ENCODE measurements around the gene SMG5. TPM values are rescaled to one million over a fixed set of nuclear protein-coding genes. Genes with fewer than 3 reads are reported as not detected.

Gene SMG5
- total RNA-seq, 1 donor from 2014 or later: 45.9 TPM

DNA sequence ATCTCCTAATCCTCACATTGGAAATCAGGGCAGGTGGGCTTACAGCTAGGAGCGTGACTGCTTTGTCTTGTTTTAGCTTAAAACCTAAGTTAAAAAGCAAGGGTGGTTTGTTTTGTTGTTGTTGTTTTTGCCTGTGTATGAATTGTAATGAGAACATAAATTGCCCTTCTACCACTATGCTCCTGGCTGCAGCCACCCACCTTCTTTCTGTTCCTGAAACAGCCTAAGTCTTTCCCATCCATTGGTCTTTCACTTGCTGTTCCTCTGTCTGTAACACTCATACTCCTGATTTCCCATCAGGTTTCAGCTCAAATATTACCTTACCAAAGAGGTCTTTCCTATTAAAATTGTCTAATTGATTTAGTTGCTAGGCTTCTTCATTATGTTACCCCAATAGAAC is 896 bp upstream of the SMG5 start:
- peaks cover 34% of the 10 kb centered on the region for H4K20me1 ChIP-seq (ENCODE audit: low read depth)
- peak overlapping the region; percentile 81 for H3K27ac Mint-ChIP-seq
- no peak for DNase-seq (ENCODE audit: low spot score)
- H3K4me1 Mint-ChIP-seq: peaks cover 23% of the 10 kb centered on the region
- H3K9ac ChIP-seq: peak overlapping the region; percentile 74
- peak overlapping the region; percentile 82 for H3K4me2 ChIP-seq
- peak overlapping the region; percentile 49 for H2AFZ ChIP-seq (replicated peaks)
- H3F3A ChIP-seq (ENCODE audit: low read depth): no peaks in the 10 kb centered on the region
- H3K9me3 ChIP-seq (ENCODE audit: low read depth): no peaks in the 10 kb centered on the region
- H3K36me3 ChIP-seq: peaks cover 7% of the 10 kb centered on the region
- H3K27ac ChIP-seq: peak overlapping the region; percentile 5
- H3K4me3 ChIP-seq: peak overlapping the region; percentile 86
- peaks cover 44% of the 10 kb centered on the region for H3K79me2 ChIP-seq (ENCODE audit: low read depth)
- peaks cover 2% of the 10 kb centered on the region for H3K27me3 Mint-ChIP-seq (ENCODE audit: insufficient read depth, low read depth)
- no peaks in the 10 kb centered on the region for H3K9me3 Mint-ChIP-seq
- TF ChIP-seq EZH2 (IDR thresholded peaks at IDR 0.05): no peak
- TF ChIP-seq EZH2phosphoT487 (IDR thresholded peaks at IDR 0.05): no peak
- TF ChIP-seq, protein P1, sequence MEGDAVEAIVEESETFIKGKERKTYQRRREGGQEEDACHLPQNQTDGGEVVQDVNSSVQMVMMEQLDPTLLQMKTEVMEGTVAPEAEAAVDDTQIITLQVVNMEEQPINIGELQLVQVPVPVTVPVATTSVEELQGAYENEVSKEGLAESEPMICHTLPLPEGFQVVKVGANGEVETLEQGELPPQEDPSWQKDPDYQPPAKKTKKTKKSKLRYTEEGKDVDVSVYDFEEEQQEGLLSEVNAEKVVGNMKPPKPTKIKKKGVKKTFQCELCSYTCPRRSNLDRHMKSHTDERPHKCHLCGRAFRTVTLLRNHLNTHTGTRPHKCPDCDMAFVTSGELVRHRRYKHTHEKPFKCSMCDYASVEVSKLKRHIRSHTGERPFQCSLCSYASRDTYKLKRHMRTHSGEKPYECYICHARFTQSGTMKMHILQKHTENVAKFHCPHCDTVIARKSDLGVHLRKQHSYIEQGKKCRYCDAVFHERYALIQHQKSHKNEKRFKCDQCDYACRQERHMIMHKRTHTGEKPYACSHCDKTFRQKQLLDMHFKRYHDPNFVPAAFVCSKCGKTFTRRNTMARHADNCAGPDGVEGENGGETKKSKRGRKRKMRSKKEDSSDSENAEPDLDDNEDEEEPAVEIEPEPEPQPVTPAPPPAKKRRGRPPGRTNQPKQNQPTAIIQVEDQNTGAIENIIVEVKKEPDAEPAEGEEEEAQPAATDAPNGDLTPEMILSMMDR (IDR thresholded peaks at IDR 0.05): no peak
- no peaks in the 10 kb centered on the region for H3K27me3 ChIP-seq
- peak overlapping the region; percentile 90 for H3K4me3 Mint-ChIP-seq
- peaks cover 14% of the 10 kb centered on the region for H3K4me1 ChIP-seq
- H3K36me3 Mint-ChIP-seq: no peaks in the 10 kb centered on the region

DNA sequence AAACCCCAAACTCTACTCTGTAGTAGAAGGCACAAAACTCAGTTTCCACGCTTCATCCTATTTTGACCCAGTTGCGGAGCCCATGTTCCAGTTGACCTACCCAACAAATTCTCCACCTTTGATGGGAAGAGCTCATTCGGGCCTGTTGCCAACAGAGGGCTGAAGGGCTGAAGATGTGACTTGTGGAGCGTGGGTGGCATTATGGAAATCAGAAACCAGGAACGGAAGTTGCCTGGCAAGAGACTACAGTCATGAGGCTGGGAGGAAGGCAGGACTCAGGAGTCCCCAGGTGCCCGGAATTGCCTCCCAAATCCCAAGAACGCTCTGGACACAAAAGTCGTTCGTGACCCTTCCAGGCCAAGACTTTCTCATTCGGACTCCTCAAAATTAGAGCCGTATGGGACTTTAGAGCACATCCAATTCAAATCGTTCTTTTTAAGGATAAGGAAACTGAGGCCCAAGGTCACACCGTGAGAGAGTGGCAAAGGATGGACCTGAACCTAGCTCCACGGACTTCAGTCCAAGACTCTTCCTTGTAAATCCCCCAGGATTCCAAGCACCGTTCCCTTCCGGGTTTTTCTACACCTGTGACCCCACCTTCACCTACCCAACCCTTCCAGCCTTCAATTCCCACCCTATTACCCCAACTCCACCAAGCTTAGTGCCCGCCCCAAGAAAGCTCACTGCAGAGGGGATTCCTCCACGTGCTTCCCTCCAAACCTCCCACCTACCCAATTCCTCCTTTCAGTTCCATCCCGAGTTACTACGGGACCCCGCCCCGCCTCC is 739 bp downstream of the SMG5 start:
- H3K27ac ChIP-seq: no peak overlapping the region
- peak overlapping the region; percentile 86 for H3K4me3 ChIP-seq
- H3K9me3 ChIP-seq (ENCODE audit: low read depth): no peaks in the 10 kb centered on the region
- Mint-ChIP-seq H3K27me3 (ENCODE audit: insufficient read depth, low read depth) (peaks cover 2% of the 10 kb centered on the region), H3K4me1 (peaks cover 23% of the 10 kb centered on the region), H3K4me3 (peak overlapping the region; percentile 90), H3K36me3 (peaks cover 9% of the 10 kb centered on the region), H3K9me3 (no peaks in the 10 kb centered on the region), H3K27ac (peak overlapping the region; percentile 97)
- H3K9ac ChIP-seq: peak overlapping the region; percentile 98
- H4K20me1 ChIP-seq (ENCODE audit: low read depth): peaks cover 34% of the 10 kb centered on the region
- peak overlapping the region; percentile 85 for H3K4me2 ChIP-seq
- peaks cover 51% of the 10 kb centered on the region for H3K79me2 ChIP-seq (ENCODE audit: low read depth)
- H3K27me3 ChIP-seq: no peaks in the 10 kb centered on the region
- TF ChIP-seq, protein P1 (IDR thresholded peaks at IDR 0.05): no peak
- no peak for TF ChIP-seq EZH2phosphoT487 (IDR thresholded peaks at IDR 0.05)
- no peaks in the 10 kb centered on the region for H3F3A ChIP-seq (ENCODE audit: low read depth)
- peaks cover 9% of the 10 kb centered on the region for H3K36me3 ChIP-seq
- peaks cover 14% of the 10 kb centered on the region for H3K4me1 ChIP-seq
- no peak overlapping the region for H2AFZ ChIP-seq (replicated peaks)
- peak; percentile 30 for DNase-seq (ENCODE audit: low spot score)

DNA sequence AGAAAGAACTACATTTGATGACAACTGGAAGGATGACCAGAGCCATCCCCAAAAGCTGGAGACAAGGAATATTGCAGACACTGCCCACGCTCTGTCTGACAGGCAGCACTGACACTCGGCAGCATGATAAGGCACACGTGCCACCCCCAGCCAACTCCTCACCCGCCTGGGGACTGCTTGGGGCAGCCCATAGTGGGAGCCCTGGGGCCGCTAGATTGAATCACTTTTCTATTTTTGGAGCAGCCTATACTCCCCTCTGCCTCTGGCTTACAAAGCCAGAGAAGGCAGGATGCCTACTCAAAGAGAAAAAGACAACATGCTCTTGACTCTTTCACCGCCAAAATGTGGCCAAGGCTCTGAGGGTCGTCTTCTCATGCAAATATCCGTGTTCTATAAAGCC is 1.3 kb downstream of the SMG5 start:
- Histone ChIP-seq H3K27me3 (no peaks in the 10 kb centered on the region), H2AFZ (replicated peaks) (no peak overlapping the region), H3K4me2 (peak overlapping the region; percentile 85), H4K20me1 (ENCODE audit: low read depth) (peaks cover 34% of the 10 kb centered on the region), H3K4me3 (peak overlapping the region; percentile 86), H3K36me3 (peaks cover 9% of the 10 kb centered on the region), H3K9ac (peak overlapping the region; percentile 98), H3K4me1 (peaks cover 14% of the 10 kb centered on the region), H3K9me3 (ENCODE audit: low read depth) (no peaks in the 10 kb centered on the region), H3K27ac (no peak overlapping the region), H3F3A (ENCODE audit: low read depth) (no peaks in the 10 kb centered on the region), H3K79me2 (ENCODE audit: low read depth) (peaks cover 51% of the 10 kb centered on the region)
- TF ChIP-seq EZH2 (IDR thresholded peaks at IDR 0.05) (no peak), EZH2phosphoT487 (IDR thresholded peaks at IDR 0.05) (no peak)
- TF ChIP-seq, protein P1 (IDR thresholded peaks at IDR 0.05): no peak
- peaks cover 9% of the 10 kb centered on the region for H3K36me3 Mint-ChIP-seq
- H3K4me3 Mint-ChIP-seq: peak overlapping the region; percentile 90
- H3K9me3 Mint-ChIP-seq: no peaks in the 10 kb centered on the region
- peak overlapping the region; percentile 83 for H3K27ac Mint-ChIP-seq
- peaks cover 2% of the 10 kb centered on the region for H3K27me3 Mint-ChIP-seq (ENCODE audit: insufficient read depth, low read depth)
- DNase-seq (ENCODE audit: low spot score): no peak
- H3K4me1 Mint-ChIP-seq: peaks cover 23% of the 10 kb centered on the region

Data from neural progenitor cell (in vitro differentiated cells).